NCI-H187 (cell line): ENCODE measurements around the gene EDRF1.
"Not testable (repeated sequence)": the region's sequence is repeated elsewhere in the genome, so short reads cannot be mapped to it uniquely, and the experiment has no call there.

ENCODE experiments used
- DNase-seq, 2 experiments: peaks; one replicate each; lab custom pipeline; 2025; lab: John Stamatoyannopoulos, UW

Gene EDRF1

GRCh38 chr10:125707541-125708468 lies 11.7 kb upstream of the EDRF1 start:
- DNase-seq = no peak

- DNase-seq = no peak
Observed at GRCh38 chr10:125708971-125709503, 10.5 kb upstream of the EDRF1 start.

- no peak for DNase-seq
Observed at GRCh38 chr10:125709553-125710474, 9.7 kb upstream of the EDRF1 start.

- no peak for DNase-seq
Observed at GRCh38 chr10:125711110-125711750, 8.3 kb upstream of the EDRF1 start.

GRCh38 chr10:125714728-125715127 lies 4.8 kb upstream of the EDRF1 start:
- DNase-seq = not testable (repeated sequence)

- no peak for DNase-seq
Observed at GRCh38 chr10:125720002-125720382, 483 bp downstream of the EDRF1 start.

GRCh38 chr10:125721035-125721434 lies 1.5 kb downstream of the EDRF1 start:
- DNase-seq = no peak

GRCh38 chr10:125722811-125723210 lies 3.3 kb downstream of the EDRF1 start:
- DNase-seq = no peak

- no peak for DNase-seq
Observed at GRCh38 chr10:125726914-125727313, 7.4 kb downstream of the EDRF1 start.

- no peak for DNase-seq
Observed at GRCh38 chr10:125727436-125727835, 7.9 kb downstream of the EDRF1 start.

- no peak for DNase-seq
Observed at GRCh38 chr10:125734148-125734547, 14.6 kb downstream of the EDRF1 start.

- DNase-seq = no peak
Observed at GRCh38 chr10:125734823-125735222, 15.3 kb downstream of the EDRF1 start.

GRCh38 chr10:125738206-125738605 lies 18.7 kb downstream of the EDRF1 start:
- DNase-seq = no peak

- no peak for DNase-seq
Observed at GRCh38 chr10:125739994-125740679, 20.6 kb downstream of the EDRF1 start.

GRCh38 chr10:125742465-125742864 lies 23.0 kb downstream of the EDRF1 start:
- no peak for DNase-seq

- no peak for DNase-seq
Observed at GRCh38 chr10:125744909-125745308, 25.4 kb downstream of the EDRF1 start.

- no peak for DNase-seq
Observed at GRCh38 chr10:125747417-125747816, 27.9 kb downstream of the EDRF1 start.

GRCh38 chr10:125756196-125756595 lies 36.7 kb downstream of the EDRF1 start:
- no peak for DNase-seq

GRCh38 chr10:125756853-125757487 lies 37.5 kb downstream of the EDRF1 start:
- DNase-seq = no peak

GRCh38 chr10:125757742-125758141 lies 38.2 kb downstream of the EDRF1 start:
- DNase-seq = no peak

GRCh38 chr10:125761961-125762360 lies 42.5 kb downstream of the EDRF1 start:
- no peak for DNase-seq
